Tibial nerve (tissue), 3 donors: ENCODE data around the gene FAM83B.

Source experiments
- POLR2A ChIP-seq, 2 donors: fragments of 450-650 bp; IDR thresholded peaks; one replicate each; pipeline ENCODE4 v1.6.1; 2017; ENCODE audit warnings: antibody characterized with exemption in 2 of 2, mild to moderate bottlenecking in 2 of 2, moderate library complexity in 2 of 2
- TF ChIP-seq, protein P1 (sequence below), 5 experiments: fragments of 200-600 bp in 3 of 5; fragments of 450-650 bp in 2 of 5; sonication (generic) in 3 of 5; IDR thresholded peaks; one replicate each; pipeline ENCODE4 v1.5.1; 2016 to 2019; ENCODE audit warnings: antibody characterized with exemption in 5 of 5, mild to moderate bottlenecking in 3 of 5, moderate library complexity in 2 of 5

DNA sequence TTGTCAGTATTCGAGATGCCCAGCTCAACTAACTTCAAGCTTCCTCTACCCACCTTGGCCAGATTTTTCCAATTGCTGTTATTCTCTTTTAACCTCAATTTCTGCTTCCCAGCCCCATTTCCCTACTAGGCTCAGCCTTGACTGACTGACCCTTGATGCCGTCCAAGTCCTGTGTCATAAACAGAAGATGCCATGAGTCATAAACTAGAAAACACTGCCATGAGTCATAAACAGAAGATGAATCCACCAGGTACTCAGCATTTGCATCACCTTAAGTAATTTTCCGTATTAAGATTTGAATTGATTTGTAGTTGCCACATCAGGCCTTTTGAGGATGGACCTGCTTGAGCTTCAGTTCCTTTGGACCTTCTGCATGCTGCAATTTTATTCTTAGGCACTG lies 123.8 kb downstream of the FAM83B start:
- TF ChIP-seq, protein P1, sequence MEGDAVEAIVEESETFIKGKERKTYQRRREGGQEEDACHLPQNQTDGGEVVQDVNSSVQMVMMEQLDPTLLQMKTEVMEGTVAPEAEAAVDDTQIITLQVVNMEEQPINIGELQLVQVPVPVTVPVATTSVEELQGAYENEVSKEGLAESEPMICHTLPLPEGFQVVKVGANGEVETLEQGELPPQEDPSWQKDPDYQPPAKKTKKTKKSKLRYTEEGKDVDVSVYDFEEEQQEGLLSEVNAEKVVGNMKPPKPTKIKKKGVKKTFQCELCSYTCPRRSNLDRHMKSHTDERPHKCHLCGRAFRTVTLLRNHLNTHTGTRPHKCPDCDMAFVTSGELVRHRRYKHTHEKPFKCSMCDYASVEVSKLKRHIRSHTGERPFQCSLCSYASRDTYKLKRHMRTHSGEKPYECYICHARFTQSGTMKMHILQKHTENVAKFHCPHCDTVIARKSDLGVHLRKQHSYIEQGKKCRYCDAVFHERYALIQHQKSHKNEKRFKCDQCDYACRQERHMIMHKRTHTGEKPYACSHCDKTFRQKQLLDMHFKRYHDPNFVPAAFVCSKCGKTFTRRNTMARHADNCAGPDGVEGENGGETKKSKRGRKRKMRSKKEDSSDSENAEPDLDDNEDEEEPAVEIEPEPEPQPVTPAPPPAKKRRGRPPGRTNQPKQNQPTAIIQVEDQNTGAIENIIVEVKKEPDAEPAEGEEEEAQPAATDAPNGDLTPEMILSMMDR (IDR thresholded peaks at IDR 0.05): no peak
- no peak for TF ChIP-seq POLR2A (IDR thresholded peaks at IDR 0.05)
